ENCODE data around the gene TMEM25. TPM values are rescaled to one million over a fixed set of nuclear protein-coding genes. Genes with fewer than 3 reads are reported as not detected.

Gene TMEM25
- polyA plus RNA-seq, 3 donors: 0.57 TPM; not detected in 2

GRCh38 chr11:118529584-118530175 lies 1.3 kb upstream of the TMEM25 start:
- no peak for DNase-seq
- peaks cover 23 to 34% (median 28%) of the 10 kb centered on the region in 3 donors for H3K27me3 Mint-ChIP-seq (ENCODE audit: low read depth in 3 of 3)
- Histone ChIP-seq H3K36me3 (replicated peaks in 1 of 2; ENCODE audit: control insufficient read depth in 1 of 2, insufficient read depth in 2 of 2, low read length in 2 of 2) (peaks cover 0 to 5% of the 10 kb centered on the region in 2 donors), H3K9me3 (replicated peaks in 1 of 2; ENCODE audit: control insufficient read depth in 1 of 2, insufficient read depth in 1 of 2, low read length in 2 of 2) (no peaks in the 10 kb centered on the region), H3K4me2 (replicated peaks; ENCODE audit: extremely low read depth, low read length, poor library complexity, severe bottlenecking) (peak overlapping the region; percentile 92), H4K20me1 (ENCODE audit: insufficient read depth, low read length) (peaks cover 6% of the 10 kb centered on the region), H3K4me1 (ENCODE audit: control insufficient read depth in 1 of 2, insufficient read depth in 2 of 2, low read length in 2 of 2) (peaks cover 18 to 26% of the 10 kb centered on the region in 2 donors), H3K79me2 (ENCODE audit: insufficient read depth, low read length) (no peaks in the 10 kb centered on the region), H3K4me3 (replicated peaks in 1 of 3; ENCODE audit: low read depth in 2 of 3, low read length in 3 of 3) (peak overlapping the region in 1 of 3 experiments; percentile 75), H3K27ac (ENCODE audit: low read depth in 1 of 2, low read length in 2 of 2) (no peak overlapping the region), H3K27me3 (ENCODE audit: control insufficient read depth in 2 of 2, insufficient read depth in 2 of 2, low read length in 2 of 2) (peaks cover 8 to 22% of the 10 kb centered on the region in 2 donors), H2AFZ (ENCODE audit: insufficient read depth, low read depth, low read length, poor library complexity, severe bottlenecking) (no peak overlapping the region), H3K9ac (ENCODE audit: insufficient read depth, low read length, poor library complexity, severe bottlenecking) (peak overlapping the region; percentile 62)
- intact Hi-C loops (cut with micrococcal nuclease): no loop called here
- H3K27ac Mint-ChIP-seq: no peak overlapping the region
- H3K4me1 Mint-ChIP-seq: peaks cover 27% of the 10 kb centered on the region
- peak overlapping the region; percentile 71 to 83 for H3K4me3 Mint-ChIP-seq
- WGBS (ENCODE audit: insufficient coverage): 78% methylated on average over 3 of the region's 5 CpGs
- H3K9me3 Mint-ChIP-seq: peaks cover 0 to 4% (median 0%) of the 10 kb centered on the region in 7 donors
- H3K36me3 Mint-ChIP-seq: peaks cover 11 to 18% of the 10 kb centered on the region in 2 donors
- no peak for TF ChIP-seq CTCF (IDR thresholded peaks at IDR 0.05)

- Histone ChIP-seq H3K4me1 (ENCODE audit: control insufficient read depth in 1 of 2, insufficient read depth in 2 of 2, low read length in 2 of 2) (peaks cover 12 to 20% of the 10 kb centered on the region in 2 donors), H3K4me3 (replicated peaks in 1 of 3; ENCODE audit: low read depth in 2 of 3, low read length in 3 of 3) (peak overlapping the region in 2 of 3 experiments; percentile 34 to 75), H3K79me2 (ENCODE audit: insufficient read depth, low read length) (no peaks in the 10 kb centered on the region), H2AFZ (ENCODE audit: insufficient read depth, low read depth, low read length, poor library complexity, severe bottlenecking) (peak overlapping the region; percentile 88), H3K9me3 (replicated peaks in 1 of 2; ENCODE audit: control insufficient read depth in 1 of 2, insufficient read depth in 1 of 2, low read length in 2 of 2) (no peaks in the 10 kb centered on the region), H3K4me2 (replicated peaks; ENCODE audit: extremely low read depth, low read length, poor library complexity, severe bottlenecking) (peak overlapping the region; percentile 92), H3K27ac (ENCODE audit: low read depth in 1 of 2, low read length in 2 of 2) (no peak overlapping the region), H4K20me1 (ENCODE audit: insufficient read depth, low read length) (peaks cover under 1% of the 10 kb centered on the region), H3K9ac (ENCODE audit: insufficient read depth, low read length, poor library complexity, severe bottlenecking) (peak overlapping the region; percentile 62), H3K27me3 (ENCODE audit: control insufficient read depth in 2 of 2, insufficient read depth in 2 of 2, low read length in 2 of 2) (peaks cover 8 to 22% of the 10 kb centered on the region in 2 donors), H3K36me3 (replicated peaks in 1 of 2; ENCODE audit: control insufficient read depth in 1 of 2, insufficient read depth in 2 of 2, low read length in 2 of 2) (peaks cover 0 to 1% of the 10 kb centered on the region in 2 donors)
- H3K27me3 Mint-ChIP-seq (ENCODE audit: low read depth in 3 of 3): peaks cover 23 to 34% (median 28%) of the 10 kb centered on the region in 3 donors
- H3K36me3 Mint-ChIP-seq: peaks cover 6 to 13% of the 10 kb centered on the region in 2 donors
- no peak overlapping the region for H3K27ac Mint-ChIP-seq
- DNase-seq: no peak
- H3K4me1 Mint-ChIP-seq: peaks cover 21% of the 10 kb centered on the region
- H3K4me3 Mint-ChIP-seq: peak overlapping the region; percentile 71 to 83
- TF ChIP-seq CTCF (IDR thresholded peaks at IDR 0.05): no peak
- H3K9me3 Mint-ChIP-seq: peaks cover 0 to 4% (median 0%) of the 10 kb centered on the region in 7 donors
- intact Hi-C loops (cut with micrococcal nuclease): no loop called here
- 4% methylated on average over 31 of the region's 31 CpGs for WGBS (ENCODE audit: insufficient coverage)
These were observed 761 bp upstream of the TMEM25 start for GRCh38 chr11:118530180-118530682.
